Measurements from ENCODE around the gene LZTR1.
"Not testable (repeated sequence)": the region's sequence is repeated elsewhere in the genome, so short reads cannot be mapped to it uniquely, and the experiment has no call there.

The LZTR1 gene

GRCh38 chr22:20940186-20940651 is 41.9 kb upstream of the LZTR1 start:
- H3K4me3 ChIP-seq (ENCODE audit: low read depth, low read length): no peak overlapping the region
- DNase-seq (ENCODE audit: low read depth): no peak
- no peak for TF ChIP-seq CTCF (conservative IDR thresholded peaks at IDR 0.05; ENCODE audit: low read depth, low read length)

GRCh38 chr22:20940904-20941385 is 41.2 kb upstream of the LZTR1 start:
- no peak for TF ChIP-seq CTCF (conservative IDR thresholded peaks at IDR 0.05; ENCODE audit: low read depth, low read length)
- no peak for DNase-seq (ENCODE audit: low read depth)
- no peak overlapping the region for H3K4me3 ChIP-seq (ENCODE audit: low read depth, low read length)

- not testable (repeated sequence) for H3K4me3 ChIP-seq (ENCODE audit: low read depth, low read length); DNase-seq (ENCODE audit: low read depth)
These were observed 39.7 kb upstream of the LZTR1 start for GRCh38 chr22:20942203-20942902.

GRCh38 chr22:20943104-20943933 is 38.8 kb upstream of the LZTR1 start:
- TF ChIP-seq CTCF (conservative IDR thresholded peaks at IDR 0.05; ENCODE audit: low read depth, low read length): no peak
- no peak for DNase-seq (ENCODE audit: low read depth)

GRCh38 chr22:20944042-20944441 is 38.1 kb upstream of the LZTR1 start:
- no peak for DNase-seq (ENCODE audit: low read depth)
- H3K4me3 ChIP-seq (ENCODE audit: low read depth, low read length): no peak overlapping the region
- TF ChIP-seq CTCF (conservative IDR thresholded peaks at IDR 0.05; ENCODE audit: low read depth, low read length): no peak

More at GRCh38 chr22:20943104-20943933, 38.8 kb upstream of the LZTR1 start:
- H3K4me3 ChIP-seq (ENCODE audit: low read depth, low read length): no peak overlapping the region

- no peak overlapping the region for H3K4me3 ChIP-seq (ENCODE audit: low read depth, low read length)
- no peak for TF ChIP-seq CTCF (conservative IDR thresholded peaks at IDR 0.05; ENCODE audit: low read depth, low read length)
- DNase-seq (ENCODE audit: low read depth): no peak
These were observed 36.5 kb upstream of the LZTR1 start for GRCh38 chr22:20945578-20945934.

- no peak for TF ChIP-seq CTCF (conservative IDR thresholded peaks at IDR 0.05; ENCODE audit: low read depth, low read length)
- peak; percentile 23 for DNase-seq (ENCODE audit: low read depth)
- no peak overlapping the region for H3K4me3 ChIP-seq (ENCODE audit: low read depth, low read length)
These were observed 35.8 kb upstream of the LZTR1 start for GRCh38 chr22:20946080-20946986.

Measured in choroid plexus epithelial cell (primary cell).